DOHH2 (cell line): ENCODE data around the gene ABCA4.

Experiments used
- CTCF ChIP-seq: fragments of 200-600 bp; sonication (generic); IDR thresholded peaks from one replicate; pipeline ENCODE4 v1.5.1; 2014; ENCODE audit warnings: antibody characterized with exemption, mild to moderate bottlenecking, low read depth, low read length; ENCODE audit not compliant: poor library complexity, severe bottlenecking
- EZH2phosphoT487 ChIP-seq: fragments of 200-600 bp; sonication (generic); IDR thresholded peaks from 2 replicates; pipeline ENCODE4 v1.6.1; 2017; ENCODE audit warnings: borderline replicate concordance, mild to moderate bottlenecking, antibody characterized with exemption, low read length, moderate library complexity, mixed read lengths

- TF ChIP-seq EZH2phosphoT487 (no peak), CTCF (no peak)
These were observed 89.8 kb downstream of the ABCA4 start for GRCh38 chr1:94031154-94031553.
